GM23338 (cell line): ENCODE data around the gene LRR1.

Experiments used
- CREB1 ChIP-seq: fragments of 250-450 bp; sonication (Bioruptor Pico); IDR thresholded peaks from 2 replicates; pipeline ENCODE4 v1.5.0; 2020; ENCODE audit warnings: low read depth, mild to moderate bottlenecking, moderate library complexity
- TF ChIP-seq, protein P1 (sequence below), 2 experiments: fragments of 200-600 bp in 1 of 2; sonication (generic) in 1 of 2; conservative IDR thresholded peaks; 2 replicates each; pipeline versions ENCODE4 v1.5.1 to v1.6.1; 2016 to 2017; ENCODE audit warnings: antibody characterized with exemption in 2 of 2, low read depth in 2 of 2, mild to moderate bottlenecking in 2 of 2, moderate library complexity in 1 of 2

DNA sequence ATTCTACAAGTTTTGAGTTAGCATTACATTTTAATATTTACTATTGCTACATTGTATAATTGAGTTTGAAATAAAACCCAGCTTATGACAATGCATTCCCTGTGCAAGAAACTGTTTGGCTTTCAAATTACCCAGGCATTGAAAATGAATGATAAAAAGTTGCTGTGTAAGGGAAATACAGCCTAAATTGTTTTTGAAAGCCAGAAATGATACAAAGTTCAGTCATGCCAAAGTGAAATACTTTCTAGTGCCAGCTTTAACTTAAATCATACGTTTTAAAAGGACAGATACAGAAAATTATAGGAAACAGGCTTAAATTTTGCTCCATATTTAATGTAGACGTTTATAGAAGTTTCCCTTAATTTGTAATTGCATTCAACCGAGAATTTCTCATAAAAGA, 24.6 kb downstream of the LRR1 start:
- TF ChIP-seq, protein P1, sequence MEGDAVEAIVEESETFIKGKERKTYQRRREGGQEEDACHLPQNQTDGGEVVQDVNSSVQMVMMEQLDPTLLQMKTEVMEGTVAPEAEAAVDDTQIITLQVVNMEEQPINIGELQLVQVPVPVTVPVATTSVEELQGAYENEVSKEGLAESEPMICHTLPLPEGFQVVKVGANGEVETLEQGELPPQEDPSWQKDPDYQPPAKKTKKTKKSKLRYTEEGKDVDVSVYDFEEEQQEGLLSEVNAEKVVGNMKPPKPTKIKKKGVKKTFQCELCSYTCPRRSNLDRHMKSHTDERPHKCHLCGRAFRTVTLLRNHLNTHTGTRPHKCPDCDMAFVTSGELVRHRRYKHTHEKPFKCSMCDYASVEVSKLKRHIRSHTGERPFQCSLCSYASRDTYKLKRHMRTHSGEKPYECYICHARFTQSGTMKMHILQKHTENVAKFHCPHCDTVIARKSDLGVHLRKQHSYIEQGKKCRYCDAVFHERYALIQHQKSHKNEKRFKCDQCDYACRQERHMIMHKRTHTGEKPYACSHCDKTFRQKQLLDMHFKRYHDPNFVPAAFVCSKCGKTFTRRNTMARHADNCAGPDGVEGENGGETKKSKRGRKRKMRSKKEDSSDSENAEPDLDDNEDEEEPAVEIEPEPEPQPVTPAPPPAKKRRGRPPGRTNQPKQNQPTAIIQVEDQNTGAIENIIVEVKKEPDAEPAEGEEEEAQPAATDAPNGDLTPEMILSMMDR (conservative IDR thresholded peaks at IDR 0.05; ENCODE audit: low read depth in 2 of 2), result no peak
- TF ChIP-seq CREB1 (CRISPR knock-in tag), result no peak
